SU-DHL-6 (cell line): ENCODE data around the gene CELSR3.

Experiments used
- H2AFZ ChIP-seq: fragments of 200-600 bp; sonication (generic); 2 replicates; pipeline ENCODE4 v1.6.1; 2014; ENCODE audit warnings: low read depth, mild to moderate bottlenecking, moderate library complexity, mixed read lengths, antibody characterized with exemption, low read length; ENCODE audit not compliant: severe bottlenecking
- H3F3A ChIP-seq: fragments of 200-600 bp; shearing (Covaris generic); 2 replicates; pipeline ENCODE4 v1.6.0; 2016; ENCODE audit warnings: antibody characterized with exemption, mild to moderate bottlenecking; ENCODE audit not compliant: insufficient read depth
- H3K27ac ChIP-seq: fragments of 200-600 bp; sonication (generic); 2 replicates; pipeline ENCODE4 v1.5.1; 2016; ENCODE audit warnings: low read depth, mild to moderate bottlenecking, low read length, moderate library complexity, mixed read lengths
- H3K27me3 ChIP-seq: fragments of 200-600 bp; sonication (generic), shearing (Covaris generic); 2 replicates; pipeline ENCODE4 v1.6.0; 2014; ENCODE audit warnings: mild to moderate bottlenecking, low read length
- H3K36me3 ChIP-seq: fragments of 200-600 bp; sonication (generic); 2 replicates; pipeline ENCODE4 v1.6.1; 2014; ENCODE audit warnings: mild to moderate bottlenecking, low read length, mixed read lengths
- H3K4me2 ChIP-seq: fragments of 300-600, 200-600 bp; shearing (Covaris generic), sonication (generic); 2 replicates; pipeline ENCODE4 v1.6.0; 2014; ENCODE audit warnings: low read length, low read depth, mild to moderate bottlenecking; ENCODE audit not compliant: poor library complexity, severe bottlenecking
- H3K4me3 ChIP-seq: fragments of 200-600 bp; sonication (generic); 2 replicates; pipeline ENCODE4 v1.5.1; 2014; ENCODE audit warnings: antibody characterized with exemption, low read length, mild to moderate bottlenecking, mixed read lengths; ENCODE audit not compliant: insufficient read depth, poor library complexity, severe bottlenecking
- H3K79me2 ChIP-seq: fragments of 200-600 bp; sonication (generic); 2 replicates; pipeline ENCODE4 v1.6.1; 2014; ENCODE audit warnings: mild to moderate bottlenecking, low read length, moderate library complexity; ENCODE audit not compliant: insufficient read depth
- H3K9ac ChIP-seq: fragments of 200-600 bp; sonication (generic); 2 replicates; pipeline ENCODE4 v1.7.0; 2014; ENCODE audit warnings: mild to moderate bottlenecking, low read length
- H3K9me2 ChIP-seq: fragments of 200-600 bp; sonication (generic); replicated peaks from 2 replicates; pipeline ENCODE4 v1.6.1; 2014; ENCODE audit warnings: low read length; ENCODE audit not compliant: insufficient read depth
- H3K9me3 ChIP-seq: fragments of 200-600 bp; sonication (generic); 2 replicates; pipeline ENCODE4 v1.6.1; 2014; ENCODE audit warnings: low read length, mixed read lengths; ENCODE audit not compliant: insufficient read depth
- H4K20me1 ChIP-seq: fragments of 200-600 bp; sonication (generic); 2 replicates; pipeline ENCODE4 v1.6.1; 2014; ENCODE audit warnings: low read depth, mild to moderate bottlenecking, antibody characterized with exemption, low read length, moderate library complexity, mixed read lengths
- CTCF ChIP-seq: fragments of 200-600 bp; sonication (generic); IDR thresholded peaks from one replicate; pipeline ENCODE4 v1.5.1; 2017; ENCODE audit warnings: antibody characterized with exemption, mild to moderate bottlenecking, low read length, moderate library complexity; ENCODE audit not compliant: insufficient read depth, poor library complexity, severe bottlenecking
- EZH2phosphoT487 ChIP-seq: fragments of 200-600 bp; sonication (generic), shearing (Covaris generic); conservative IDR thresholded peaks from 2 replicates; pipeline ENCODE4 v1.6.1; 2018; ENCODE audit warnings: mild to moderate bottlenecking, antibody characterized with exemption, low read length, moderate library complexity, mixed read lengths

Gene CELSR3

GRCh38 chr3:48680811-48681540, 18.3 kb upstream of the CELSR3 start:
- no peak overlapping the region for H3K4me2 ChIP-seq
- H2AFZ ChIP-seq: no peak overlapping the region
- H3K9me2 ChIP-seq: no peaks in the 10 kb centered on the region
- no peaks in the 10 kb centered on the region for H4K20me1 ChIP-seq
- H3K9ac ChIP-seq: no peak overlapping the region
- H3F3A ChIP-seq: peaks cover 4% of the 10 kb centered on the region; the same call in 1 of the 2 replicates
- TF ChIP-seq EZH2phosphoT487 (no peak), CTCF (no peak)
- peaks cover 26% of the 10 kb centered on the region for H3K79me2 ChIP-seq
- H3K27me3 ChIP-seq: no peaks in the 10 kb centered on the region
- no peak overlapping the region for H3K4me3 ChIP-seq
- H3K36me3 ChIP-seq: no peaks in the 10 kb centered on the region
- H3K27ac ChIP-seq: no peak overlapping the region
- no peaks in the 10 kb centered on the region for H3K9me3 ChIP-seq

GRCh38 chr3:48679411-48680391, 17.0 kb upstream of the CELSR3 start:
- no peak overlapping the region for H3K4me2 ChIP-seq
- H3F3A ChIP-seq: no peaks in the 10 kb centered on the region
- H4K20me1 ChIP-seq: no peaks in the 10 kb centered on the region
- H3K79me2 ChIP-seq: peaks cover 20% of the 10 kb centered on the region
- H3K27me3 ChIP-seq: no peaks in the 10 kb centered on the region
- H3K9me2 ChIP-seq: no peaks in the 10 kb centered on the region
- H3K27ac ChIP-seq: no peak overlapping the region
- H3K4me3 ChIP-seq: no peak overlapping the region
- TF ChIP-seq EZH2phosphoT487: no peak
- no peak for TF ChIP-seq CTCF
- H3K36me3 ChIP-seq: no peaks in the 10 kb centered on the region
- no peak overlapping the region for H2AFZ ChIP-seq
- no peaks in the 10 kb centered on the region for H3K9me3 ChIP-seq
- H3K9ac ChIP-seq: no peak overlapping the region

GRCh38 chr3:48678566-48679380, 16.1 kb upstream of the CELSR3 start:
- Histone ChIP-seq H3K4me3 (no peak overlapping the region), H3K4me2 (no peak overlapping the region), H3K27me3 (no peaks in the 10 kb centered on the region), H3K9me2 (no peaks in the 10 kb centered on the region), H3K79me2 (peaks cover 11% of the 10 kb centered on the region; the same call in 1 of the 2 replicates), H3K27ac (no peak overlapping the region), H3K9ac (no peak overlapping the region), H3F3A (no peaks in the 10 kb centered on the region), H3K9me3 (no peaks in the 10 kb centered on the region), H4K20me1 (no peaks in the 10 kb centered on the region), H2AFZ (no peak overlapping the region), H3K36me3 (no peaks in the 10 kb centered on the region)
- no peak for TF ChIP-seq EZH2phosphoT487
- TF ChIP-seq CTCF: no peak
